Ovary (tissue), 9 donors: ENCODE data around the gene GREM1. TPM values are rescaled to one million over a fixed set of nuclear protein-coding genes. Genes with fewer than 3 reads are reported as not detected.
A peak's percentile ranks its signal among the peaks of the same experiment; 100 is the strongest.

Source experiments
- DNase-seq, 5 donors: peaks; one replicate each; pipeline ENCODE4 v3.0.0-alpha.2; 2019 to 2020
- H3K27ac ChIP-seq, 2 donors: fragments of 200-600 bp; one replicate each; pipeline versions ENCODE4 v1.5.1 to v1.8.0; 2019 to 2022
- H3K27me3 ChIP-seq: fragments of 200-600 bp; one replicate; pipeline ENCODE4 v1.8.0; 2022
- H3K36me3 ChIP-seq: fragments of 200-600 bp; sonication (generic); one replicate; pipeline ENCODE4 v1.5.1; 2019
- H3K4me1 ChIP-seq: one replicate; pipeline ENCODE4 v1.8.1; 2013; ENCODE audit warnings: mild to moderate bottlenecking, moderate library complexity; ENCODE audit not compliant: insufficient read depth
- H3K4me3 ChIP-seq: fragments of 200-600 bp; sonication (generic); one replicate; pipeline ENCODE4 v1.5.1; 2017
- H3K9me3 ChIP-seq, 2 donors: fragments of 200-600 bp in 1 of 2; sonication (generic) in 1 of 2; one replicate each; pipeline versions ENCODE4 v1.5.1 to v1.8.1; 2013 to 2019; ENCODE audit warnings: mild to moderate bottlenecking in 1 of 2, moderate library complexity in 1 of 2
- EP300 ChIP-seq: sonication (generic); formaldehyde crosslinking; IDR thresholded peaks from one replicate; pipeline ENCODE4 v1.6.1; 2017; ENCODE audit warnings: antibody characterized with exemption
- POLR2A ChIP-seq: fragments of 450-650 bp; IDR thresholded peaks from one replicate; pipeline ENCODE4 v1.6.1; 2017; ENCODE audit warnings: antibody characterized with exemption, mild to moderate bottlenecking, moderate library complexity
- WGBS, 3 donors: extraction: QIAGEN DNeasy Blood & Tissue Kit in 1 of 3; methylation state at CpG; one replicate each; pipeline versions ENCODE4 v1.1.5 to v1.1.7; 2013 to 2017; 5-methylcytosine and 5-hydroxymethylcytosine counted together
- intact Hi-C, 4 donors: fragments of 100-400 bp; cut with DNase I; formaldehyde crosslinking; loops; one replicate each; pipeline versions ENCODE4 v1.11.0 to v1.15.1; 2022 to 2023
- polyA plus RNA-seq, 2 donors: library from polyadenylated mRNA; stranded (reverse); fragments of 200-250 nt in 1 of 2; fragments of 350-450 nt in 1 of 2; fragmentation: Illumina TruSeq in 1 of 2; extraction: RNeasy Lipid Tissue Mini Kit (QIAGEN cat#74804) in 1 of 2; gene quantifications; one replicate each; pipeline ENCODE4 v1.2.3, GENCODE V29; 2013 to 2014
- total RNA-seq, 7 donors: library from RNA; depleted of rRNA in 2 of 7; stranded (reverse); fragments of >200 nt in 2 of 7; fragmentation: NEBNext Ultra II Directional in 3 of 7; extraction: Animal tissue kit (Norgen Biotek cat#: 25700) in 3 of 7; gene quantifications; one replicate each; pipeline versions ENCODE4 v1.1.0 to v1.2.4, GENCODE V29; 2016 to 2023
- TF ChIP-seq, protein P1 (sequence below), 3 donors: fragments of 450-650 bp in 2 of 3; fragments of 200-600 bp in 1 of 3; IDR thresholded peaks; one replicate each; pipeline versions ENCODE4 v1.5.1 to v1.8.0; 2016 to 2022; ENCODE audit warnings: antibody characterized with exemption in 3 of 3, mild to moderate bottlenecking in 1 of 3
- donor health status: DM: no; HTN: no; CAD: no; lungs with moderate emphysema.
- donor health status: DM: no; HTN: no; CAD: no.
- donor health status: Bipolar disorder and iron deficiency.
- donor health status: DM: yes; HTN: yes; CAD: no.
- donor health status: DM: no; HTN: no; CAD: no.
- donor health status: DM: yes; HTN: yes; CAD: no.

The GREM1 gene
- total and polyA plus RNA-seq, 9 donors = 0.11 to 10.9 (median 0.49) TPM; not detected in 3

DNA sequence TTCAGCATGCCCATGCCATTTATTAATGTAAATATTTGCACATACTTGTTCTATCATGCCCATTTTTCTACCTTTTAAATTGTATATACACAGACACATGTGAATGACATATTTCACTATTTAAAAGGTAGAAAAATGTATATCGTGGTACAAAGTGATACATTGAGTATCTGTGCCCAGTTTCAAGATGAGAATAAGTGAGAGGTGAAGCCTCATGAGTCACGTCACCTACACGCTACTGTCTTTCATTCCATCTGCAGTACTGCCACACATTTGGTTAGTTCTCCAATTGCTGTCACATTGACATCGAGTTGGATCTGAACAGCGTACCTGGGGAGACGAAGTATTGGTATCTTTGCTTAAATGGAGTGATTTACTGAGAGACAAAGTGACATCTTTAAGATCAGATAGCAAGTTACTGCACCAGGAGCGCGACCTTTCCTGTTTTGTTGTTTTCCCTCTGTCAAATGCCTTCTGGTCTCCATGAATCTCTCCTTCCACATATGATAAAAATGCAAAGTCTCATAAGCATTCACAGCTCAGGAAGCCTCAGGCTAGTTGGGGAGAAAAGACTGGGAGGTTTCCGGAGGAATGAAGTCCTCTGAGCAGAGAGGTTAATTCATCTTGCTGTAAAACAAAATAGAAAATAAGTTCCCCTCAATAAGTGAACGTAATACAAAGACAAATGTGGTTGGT lies 12.0 kb downstream of the GREM1 start:
- H3K36me3 ChIP-seq = no peaks in the 10 kb centered on the region
- intact Hi-C loops = no loop called here
- TF ChIP-seq EP300 (no peak), POLR2A (no peak)
- TF ChIP-seq, protein P1, sequence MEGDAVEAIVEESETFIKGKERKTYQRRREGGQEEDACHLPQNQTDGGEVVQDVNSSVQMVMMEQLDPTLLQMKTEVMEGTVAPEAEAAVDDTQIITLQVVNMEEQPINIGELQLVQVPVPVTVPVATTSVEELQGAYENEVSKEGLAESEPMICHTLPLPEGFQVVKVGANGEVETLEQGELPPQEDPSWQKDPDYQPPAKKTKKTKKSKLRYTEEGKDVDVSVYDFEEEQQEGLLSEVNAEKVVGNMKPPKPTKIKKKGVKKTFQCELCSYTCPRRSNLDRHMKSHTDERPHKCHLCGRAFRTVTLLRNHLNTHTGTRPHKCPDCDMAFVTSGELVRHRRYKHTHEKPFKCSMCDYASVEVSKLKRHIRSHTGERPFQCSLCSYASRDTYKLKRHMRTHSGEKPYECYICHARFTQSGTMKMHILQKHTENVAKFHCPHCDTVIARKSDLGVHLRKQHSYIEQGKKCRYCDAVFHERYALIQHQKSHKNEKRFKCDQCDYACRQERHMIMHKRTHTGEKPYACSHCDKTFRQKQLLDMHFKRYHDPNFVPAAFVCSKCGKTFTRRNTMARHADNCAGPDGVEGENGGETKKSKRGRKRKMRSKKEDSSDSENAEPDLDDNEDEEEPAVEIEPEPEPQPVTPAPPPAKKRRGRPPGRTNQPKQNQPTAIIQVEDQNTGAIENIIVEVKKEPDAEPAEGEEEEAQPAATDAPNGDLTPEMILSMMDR (IDR thresholded peaks at IDR 0.05) = no peak
- 70 to 77% (median 71%) methylated on average over 10 of the region's 10 CpGs for WGBS, 3 donors
- DNase-seq = no peak
- H3K4me3 ChIP-seq = no peak overlapping the region
- H3K9me3 ChIP-seq = no peaks in the 10 kb centered on the region
- no peak overlapping the region for H3K27ac ChIP-seq
- H3K4me1 ChIP-seq = no peaks in the 10 kb centered on the region
- no peaks in the 10 kb centered on the region for H3K27me3 ChIP-seq

DNA sequence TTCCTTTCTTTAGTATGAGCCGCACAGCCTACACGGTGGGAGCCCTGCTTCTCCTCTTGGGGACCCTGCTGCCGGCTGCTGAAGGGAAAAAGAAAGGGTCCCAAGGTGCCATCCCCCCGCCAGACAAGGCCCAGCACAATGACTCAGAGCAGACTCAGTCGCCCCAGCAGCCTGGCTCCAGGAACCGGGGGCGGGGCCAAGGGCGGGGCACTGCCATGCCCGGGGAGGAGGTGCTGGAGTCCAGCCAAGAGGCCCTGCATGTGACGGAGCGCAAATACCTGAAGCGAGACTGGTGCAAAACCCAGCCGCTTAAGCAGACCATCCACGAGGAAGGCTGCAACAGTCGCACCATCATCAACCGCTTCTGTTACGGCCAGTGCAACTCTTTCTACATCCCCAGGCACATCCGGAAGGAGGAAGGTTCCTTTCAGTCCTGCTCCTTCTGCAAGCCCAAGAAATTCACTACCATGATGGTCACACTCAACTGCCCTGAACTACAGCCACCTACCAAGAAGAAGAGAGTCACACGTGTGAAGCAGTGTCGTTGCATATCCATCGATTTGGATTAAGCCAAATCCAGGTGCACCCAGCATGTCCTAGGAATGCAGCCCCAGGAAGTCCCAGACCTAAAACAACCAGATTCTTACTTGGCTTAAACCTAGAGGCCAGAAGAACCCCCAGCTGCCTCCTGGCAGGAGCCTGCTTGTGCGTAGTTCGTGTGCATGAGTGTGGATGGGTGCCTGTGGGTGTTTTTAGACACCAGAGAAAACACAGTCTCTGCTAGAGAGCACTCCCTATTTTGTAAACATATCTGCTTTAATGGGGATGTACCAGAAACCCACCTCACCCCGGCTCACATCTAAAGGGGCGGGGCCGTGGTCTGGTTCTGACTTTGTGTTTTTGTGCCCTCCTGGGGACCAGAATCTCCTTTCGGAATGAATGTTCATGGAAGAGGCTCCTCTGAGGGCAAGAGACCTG lies 13.2 kb downstream of the GREM1 start:
- H3K4me3 ChIP-seq = no peak overlapping the region
- H3K27ac ChIP-seq = no peak overlapping the region
- H3K9me3 ChIP-seq = no peaks in the 10 kb centered on the region
- no peaks in the 10 kb centered on the region for H3K27me3 ChIP-seq
- no peaks in the 10 kb centered on the region for H3K36me3 ChIP-seq
- TF ChIP-seq, protein P1 (IDR thresholded peaks at IDR 0.05) = no peak
- TF ChIP-seq EP300 (no peak), POLR2A (no peak)
- intact Hi-C loops = no loop called here
- DNase-seq = peak in 1 of 5 donors; percentile 12
- no peaks in the 10 kb centered on the region for H3K4me1 ChIP-seq
- WGBS, 3 donors = 46 to 48% (median 48%) methylated on average over 27 of the region's 27 CpGs

DNA sequence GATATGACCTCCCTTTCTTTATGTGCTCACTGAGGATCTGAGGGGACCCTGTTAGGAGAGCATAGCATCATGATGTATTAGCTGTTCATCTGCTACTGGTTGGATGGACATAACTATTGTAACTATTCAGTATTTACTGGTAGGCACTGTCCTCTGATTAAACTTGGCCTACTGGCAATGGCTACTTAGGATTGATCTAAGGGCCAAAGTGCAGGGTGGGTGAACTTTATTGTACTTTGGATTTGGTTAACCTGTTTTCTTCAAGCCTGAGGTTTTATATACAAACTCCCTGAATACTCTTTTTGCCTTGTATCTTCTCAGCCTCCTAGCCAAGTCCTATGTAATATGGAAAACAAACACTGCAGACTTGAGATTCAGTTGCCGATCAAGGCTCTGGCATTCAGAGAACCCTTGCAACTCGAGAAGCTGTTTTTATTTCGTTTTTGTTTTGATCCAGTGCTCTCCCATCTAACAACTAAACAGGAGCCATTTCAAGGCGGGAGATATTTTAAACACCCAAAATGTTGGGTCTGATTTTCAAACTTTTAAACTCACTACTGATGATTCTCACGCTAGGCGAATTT lies 14.9 kb downstream of the GREM1 start:
- Histone ChIP-seq H3K36me3 (no peaks in the 10 kb centered on the region), H3K4me3 (no peak overlapping the region), H3K27me3 (no peaks in the 10 kb centered on the region), H3K9me3 (no peaks in the 10 kb centered on the region), H3K4me1 (no peaks in the 10 kb centered on the region), H3K27ac (no peak overlapping the region)
- WGBS, 3 donors = 57 to 85% (median 66%) methylated on average over 6 of the region's 6 CpGs
- TF ChIP-seq EP300 = no peak
- no peak for TF ChIP-seq POLR2A
- TF ChIP-seq, protein P1 (IDR thresholded peaks at IDR 0.05) = no peak
- no peak for DNase-seq
- intact Hi-C loops = no loop called here

DNA sequence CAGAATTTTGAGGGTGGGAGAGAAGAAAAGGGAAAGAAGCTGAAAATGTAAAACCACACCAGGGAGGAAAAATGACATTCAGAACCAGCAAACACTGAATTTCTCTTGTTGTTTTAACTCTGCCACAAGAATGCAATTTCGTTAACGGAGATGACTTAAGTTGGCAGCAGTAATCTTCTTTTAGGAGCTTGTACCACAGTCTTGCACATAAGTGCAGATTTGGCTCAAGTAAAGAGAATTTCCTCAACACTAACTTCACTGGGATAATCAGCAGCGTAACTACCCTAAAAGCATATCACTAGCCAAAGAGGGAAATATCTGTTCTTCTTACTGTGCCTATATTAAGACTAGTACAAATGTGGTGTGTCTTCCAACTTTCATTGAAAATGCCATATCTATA lies 15.5 kb downstream of the GREM1 start:
- Histone ChIP-seq H3K4me1 (no peaks in the 10 kb centered on the region), H3K27me3 (no peaks in the 10 kb centered on the region), H3K27ac (no peak overlapping the region), H3K4me3 (no peak overlapping the region), H3K9me3 (no peaks in the 10 kb centered on the region), H3K36me3 (no peaks in the 10 kb centered on the region)
- WGBS, 3 donors = 72 to 80% (median 79%) methylated on average over 3 of the region's 3 CpGs
- intact Hi-C loops = no loop called here
- no peak for DNase-seq
- TF ChIP-seq EP300 (no peak), POLR2A (no peak)
- TF ChIP-seq, protein P1 (IDR thresholded peaks at IDR 0.05) = no peak
